Gastroesophageal sphincter (tissue), 4 donors: ENCODE measurements around the gene FNDC7. TPM values are rescaled to one million over a fixed set of nuclear protein-coding genes. Genes with fewer than 3 reads are reported as not detected.

ENCODE experiments used
- ATAC-seq: fragments of 150-250 bp; one replicate; pipeline ENCODE4 v1.9.1; 2016; ENCODE audit warnings: mild to moderate bottlenecking, moderate library complexity
- H3K27ac ChIP-seq, 4 donors: fragments of 200-600 bp; sonication (generic) in 3 of 4; 1 replicate in 3 of 4; 2 replicates in 1 of 4; pipeline ENCODE4 v1.5.1; 2016 to 2019
- H3K27me3 ChIP-seq: fragments of 200-600 bp; sonication (generic); one replicate; pipeline ENCODE4 v1.5.1; 2019
- H3K36me3 ChIP-seq, 2 donors: fragments of 200-600 bp; sonication (generic); one replicate each; pipeline ENCODE4 v1.5.1; 2019; ENCODE audit warnings: control low read depth in 1 of 2
- H3K4me1 ChIP-seq, 3 donors: fragments of 200-600 bp; sonication (generic); 1 replicate in 2 of 3; 2 replicates in 1 of 3; pipeline ENCODE4 v1.5.1; 2016 to 2019; ENCODE audit warnings: control low read depth in 2 of 3
- H3K4me3 ChIP-seq, 2 donors: fragments of 200-600 bp; sonication (generic); one replicate each; pipeline ENCODE4 v1.5.1; 2019; ENCODE audit warnings: mild to moderate bottlenecking in 1 of 2, moderate library complexity in 1 of 2
- H3K9me3 ChIP-seq, 3 donors: fragments of 200-600 bp; sonication (generic); one replicate each; pipeline ENCODE4 v1.5.1; 2017 to 2019; ENCODE audit warnings: control low read depth in 2 of 3
- CTCF ChIP-seq, 4 experiments: fragments of 200-600 bp in 2 of 4; fragments of 450-650 bp in 2 of 4; sonication (generic) in 1 of 4; IDR thresholded peaks; one replicate each; pipeline ENCODE4 v1.5.1; 2017 to 2019; ENCODE audit warnings: antibody characterized with exemption in 4 of 4, mild to moderate bottlenecking in 2 of 4, moderate library complexity in 2 of 4
- EP300 ChIP-seq: sonication (generic); formaldehyde crosslinking; IDR thresholded peaks from one replicate; pipeline ENCODE4 v1.6.1; 2017; ENCODE audit warnings: antibody characterized with exemption, mild to moderate bottlenecking
- POLR2A ChIP-seq, 2 donors: fragments of 450-650 bp; IDR thresholded peaks; one replicate each; pipeline ENCODE4 v1.6.1; 2017; ENCODE audit warnings: antibody characterized with exemption in 2 of 2, mild to moderate bottlenecking in 2 of 2, moderate library complexity in 1 of 2
- POLR2AphosphoS5 ChIP-seq: sonication (generic); formaldehyde crosslinking; IDR thresholded peaks from one replicate; pipeline ENCODE4 v1.6.1; 2017; ENCODE audit warnings: antibody characterized with exemption
- WGBS, 2 donors: methylation state at CpG; one replicate each; pipeline ENCODE4 v1.1.5; 2018; ENCODE audit warnings: low coverage in 1 of 2; 5-methylcytosine and 5-hydroxymethylcytosine counted together
- total RNA-seq, 4 donors: library from RNA; depleted of rRNA; stranded (reverse); fragments of >200 nt; gene quantifications; one replicate each; pipeline ENCODE4 v1.1.0, GENCODE V29; 2016

FNDC7 gene
- total RNA-seq, 4 donors from 2014 or later: not detected

DNA sequence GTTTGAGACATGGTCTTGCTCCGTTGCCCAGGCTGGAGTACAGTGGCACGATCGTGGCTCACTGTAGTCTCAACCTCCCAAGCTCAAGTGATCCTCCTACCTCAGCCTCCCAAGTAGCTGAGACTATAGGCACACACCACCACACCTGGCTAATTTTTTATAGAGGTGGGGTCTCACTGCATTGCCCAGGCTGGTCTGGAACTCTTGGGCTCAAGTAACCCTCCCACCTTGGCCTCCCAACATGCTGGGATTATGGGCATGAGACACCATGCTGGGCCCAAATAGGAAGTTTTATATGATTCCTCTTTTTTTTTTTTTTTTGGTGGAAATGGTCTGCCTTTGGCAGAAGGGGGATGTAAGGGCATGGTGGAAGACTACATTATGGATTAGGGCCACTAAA, 6.1 kb upstream of the FNDC7 start:
- no peak for ATAC-seq
- Histone ChIP-seq H3K4me3 (no peak overlapping the region), H3K4me1 (peaks cover 0 to 6% (median 0%) of the 10 kb centered on the region in 3 donors), H3K9me3 (no peaks in the 10 kb centered on the region), H3K27me3 (no peaks in the 10 kb centered on the region), H3K36me3 (peaks cover 0 to 7% of the 10 kb centered on the region in 2 donors), H3K27ac (no peak overlapping the region)
- TF ChIP-seq EP300 (no peak), POLR2A (IDR thresholded peaks at IDR 0.05) (no peak), CTCF (IDR thresholded peaks at IDR 0.05) (no peak), POLR2AphosphoS5 (no peak)
- 60 to 100% methylated on average over 1 to 3 of the region's 3 CpGs for WGBS, 2 donors

GRCh38 chr1:108708691-108709660, 3.7 kb upstream of the FNDC7 start:
- ATAC-seq: no peak
- Histone ChIP-seq H3K9me3 (no peaks in the 10 kb centered on the region), H3K27ac (no peak overlapping the region), H3K4me3 (no peak overlapping the region), H3K27me3 (peaks cover 5% of the 10 kb centered on the region), H3K4me1 (peaks cover 0 to 6% (median 0%) of the 10 kb centered on the region in 3 donors), H3K36me3 (no peaks in the 10 kb centered on the region)
- 62 to 86% methylated on average over 2 to 5 of the region's 7 CpGs for WGBS, 2 donors
- TF ChIP-seq CTCF (IDR thresholded peaks at IDR 0.05) (peak in 1 of 4 experiments; percentile 13), POLR2AphosphoS5 (no peak)

GRCh38 chr1:108715932-108716331, 3.2 kb downstream of the FNDC7 start:
- no peaks in the 10 kb centered on the region for H3K36me3 ChIP-seq
- ATAC-seq: no peak
- H3K27ac ChIP-seq: no peak overlapping the region
- 25 to 80% methylated on average over 1 of the region's 5 CpGs for WGBS, 2 donors
- TF ChIP-seq POLR2A (IDR thresholded peaks at IDR 0.05) (no peak), POLR2AphosphoS5 (no peak), EP300 (no peak), CTCF (IDR thresholded peaks at IDR 0.05) (no peak)
- H3K27me3 ChIP-seq: peaks cover 5% of the 10 kb centered on the region
- H3K9me3 ChIP-seq: no peaks in the 10 kb centered on the region
- H3K4me1 ChIP-seq: no peaks in the 10 kb centered on the region
- no peak overlapping the region for H3K4me3 ChIP-seq

- Histone ChIP-seq H3K27ac (no peak overlapping the region), H3K9me3 (no peaks in the 10 kb centered on the region), H3K27me3 (peaks cover 5% of the 10 kb centered on the region), H3K36me3 (no peaks in the 10 kb centered on the region), H3K4me1 (no peaks in the 10 kb centered on the region), H3K4me3 (no peak overlapping the region)
- TF ChIP-seq POLR2A (IDR thresholded peaks at IDR 0.05): no peak
- no peak for TF ChIP-seq POLR2AphosphoS5
- no peak for TF ChIP-seq EP300
- TF ChIP-seq CTCF (IDR thresholded peaks at IDR 0.05): no peak
- ATAC-seq: no peak
- 44 to 56% methylated on average over 2 of the region's 2 CpGs for WGBS, 2 donors
These were observed 3.9 kb downstream of the FNDC7 start for GRCh38 chr1:108716437-108717230.
